GM13976 (cell line): Measurements from ENCODE around the gene CMC2.

ENCODE experiments used
- DNase-seq: peaks from one replicate; pipeline ENCODE4 v3.0.0; 2012; ENCODE audit warnings: low spot score
- in situ Hi-C: fragments of 300-500 bp; cut with MboI; formaldehyde crosslinking; loops from one replicate; pipeline ENCODE4 v1.12.0; 2022; ENCODE audit warnings: low sequenced_read_pairs, mixed read lengths, inconsistent platforms; ENCODE audit not compliant: unreplicated experiment
- TF ChIP-seq, protein P1 (sequence below): IDR thresholded peaks from 2 replicates; pipeline ENCODE4 v1.5.1; 2012; ENCODE audit warnings: borderline replicate concordance, mild to moderate bottlenecking; ENCODE audit not compliant: insufficient read depth; ENCODE audit errors: extremely low read depth, missing control alignments, control extremely low read depth

The CMC2 gene

DNA sequence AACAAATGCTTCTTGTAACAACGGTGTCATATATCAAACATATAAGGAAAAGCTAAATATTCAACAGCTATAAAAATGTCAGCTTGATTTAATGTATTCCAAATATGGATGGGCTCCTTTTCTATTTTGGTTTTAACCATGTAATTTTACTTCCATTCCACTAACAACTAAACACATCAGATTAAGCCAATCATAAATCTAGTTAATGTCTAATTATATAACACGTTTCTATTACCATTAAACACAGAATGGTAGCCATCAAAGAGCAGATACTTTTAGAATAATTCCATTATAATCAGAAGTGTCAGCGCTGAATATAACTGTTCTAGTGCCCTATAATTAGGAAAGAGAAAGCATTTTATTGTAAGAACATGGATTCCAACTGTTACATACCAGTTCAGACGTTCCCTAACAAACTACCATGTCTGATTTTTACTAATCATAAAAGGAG, 10.0 kb downstream of the CMC2 start:
- TF ChIP-seq, protein P1, sequence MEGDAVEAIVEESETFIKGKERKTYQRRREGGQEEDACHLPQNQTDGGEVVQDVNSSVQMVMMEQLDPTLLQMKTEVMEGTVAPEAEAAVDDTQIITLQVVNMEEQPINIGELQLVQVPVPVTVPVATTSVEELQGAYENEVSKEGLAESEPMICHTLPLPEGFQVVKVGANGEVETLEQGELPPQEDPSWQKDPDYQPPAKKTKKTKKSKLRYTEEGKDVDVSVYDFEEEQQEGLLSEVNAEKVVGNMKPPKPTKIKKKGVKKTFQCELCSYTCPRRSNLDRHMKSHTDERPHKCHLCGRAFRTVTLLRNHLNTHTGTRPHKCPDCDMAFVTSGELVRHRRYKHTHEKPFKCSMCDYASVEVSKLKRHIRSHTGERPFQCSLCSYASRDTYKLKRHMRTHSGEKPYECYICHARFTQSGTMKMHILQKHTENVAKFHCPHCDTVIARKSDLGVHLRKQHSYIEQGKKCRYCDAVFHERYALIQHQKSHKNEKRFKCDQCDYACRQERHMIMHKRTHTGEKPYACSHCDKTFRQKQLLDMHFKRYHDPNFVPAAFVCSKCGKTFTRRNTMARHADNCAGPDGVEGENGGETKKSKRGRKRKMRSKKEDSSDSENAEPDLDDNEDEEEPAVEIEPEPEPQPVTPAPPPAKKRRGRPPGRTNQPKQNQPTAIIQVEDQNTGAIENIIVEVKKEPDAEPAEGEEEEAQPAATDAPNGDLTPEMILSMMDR, result no peak
- in situ Hi-C loops, result no loop called here
- no peak for DNase-seq

DNA sequence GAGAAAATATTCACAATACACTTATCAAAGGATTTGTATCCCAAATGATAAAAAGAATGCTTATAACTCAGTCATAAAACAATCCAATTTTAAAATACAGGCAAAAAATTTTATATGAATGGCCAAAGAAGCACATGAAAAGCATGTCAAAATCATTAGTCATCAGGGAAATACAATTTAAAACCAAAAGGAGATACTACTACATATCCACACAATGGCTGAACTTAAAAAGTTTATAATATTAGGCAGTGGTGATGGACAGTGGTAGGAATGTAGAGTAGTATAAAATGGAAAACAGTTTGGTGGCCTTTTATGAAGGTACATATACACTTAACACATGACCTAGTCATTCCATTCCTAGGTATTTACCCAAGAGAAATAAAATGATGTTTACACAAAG, 12.2 kb downstream of the CMC2 start:
- no peak for DNase-seq
- in situ Hi-C loops, result no loop called here
- TF ChIP-seq, protein P1, result no peak

DNA sequence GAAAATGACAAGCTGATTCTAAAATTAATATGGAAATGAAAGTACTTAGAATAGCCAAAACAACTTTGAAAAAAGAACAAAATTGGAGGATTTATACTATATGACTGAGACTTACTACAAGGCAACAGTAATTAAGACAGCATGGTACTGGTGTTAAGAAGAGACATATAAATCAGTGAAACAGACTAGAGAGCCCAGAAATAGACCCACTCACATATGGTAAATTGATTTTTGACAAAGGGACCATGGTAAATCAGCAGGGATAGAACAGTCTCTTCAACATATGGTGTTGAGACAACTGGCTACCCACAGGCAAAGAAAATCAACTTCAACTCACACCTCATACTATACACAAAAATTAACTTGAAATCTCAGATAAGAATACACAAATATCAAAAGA, 12.9 kb downstream of the CMC2 start:
- TF ChIP-seq, protein P1, result no peak
- no peak for DNase-seq
- in situ Hi-C loops, result no loop called here

DNA sequence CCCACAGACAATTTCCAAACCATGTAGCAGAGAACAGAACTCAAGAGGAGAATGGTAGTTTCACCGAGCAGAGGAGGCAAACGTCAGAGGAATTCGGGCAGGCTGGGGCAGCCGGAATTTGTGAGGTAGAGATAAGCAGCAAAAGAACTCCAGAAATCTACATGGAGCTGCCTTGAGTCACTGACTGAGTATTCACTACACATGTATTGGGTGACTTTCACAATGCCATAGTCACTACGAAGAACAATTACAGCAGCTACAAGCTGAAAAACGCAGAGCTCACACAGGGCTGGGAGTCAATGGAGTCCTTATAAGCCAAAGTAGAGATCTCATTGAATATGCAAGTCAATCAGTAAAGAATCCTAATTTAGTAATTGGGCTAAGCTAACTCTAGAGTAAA, 13.4 kb downstream of the CMC2 start:
- in situ Hi-C loops, result no loop called here
- TF ChIP-seq, protein P1, result no peak
- DNase-seq, result no peak

DNA sequence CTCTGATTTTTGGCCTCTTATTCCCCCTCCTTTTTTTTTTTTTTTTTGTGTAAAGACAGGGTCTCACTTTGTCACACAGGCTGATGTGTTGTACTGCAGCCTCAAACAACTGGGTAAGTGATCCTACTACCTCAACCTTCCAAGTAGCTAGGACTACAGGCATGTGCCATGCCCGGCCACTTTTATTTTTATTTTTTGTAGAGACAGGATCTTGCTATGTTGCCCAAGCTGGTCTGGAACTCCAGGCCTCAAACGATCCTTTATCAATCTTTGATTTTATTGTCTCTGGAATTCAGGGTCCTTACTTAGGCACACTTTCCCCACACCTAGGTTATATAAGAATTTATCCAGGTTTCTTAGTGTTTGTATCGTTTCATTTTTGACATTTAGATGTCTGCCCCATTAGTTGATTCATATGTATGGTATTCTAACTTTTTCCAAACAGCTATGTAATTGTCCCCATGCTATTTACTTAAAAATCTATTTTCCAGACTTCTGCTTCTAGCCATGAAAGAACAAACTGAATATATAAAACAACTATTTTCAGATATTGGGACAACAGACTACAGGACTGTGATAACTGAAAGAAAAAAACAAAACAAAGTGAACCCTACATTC, 13.9 kb downstream of the CMC2 start:
- no peak for DNase-seq
- TF ChIP-seq, protein P1, result no peak
- in situ Hi-C loops, result no loop called here

DNA sequence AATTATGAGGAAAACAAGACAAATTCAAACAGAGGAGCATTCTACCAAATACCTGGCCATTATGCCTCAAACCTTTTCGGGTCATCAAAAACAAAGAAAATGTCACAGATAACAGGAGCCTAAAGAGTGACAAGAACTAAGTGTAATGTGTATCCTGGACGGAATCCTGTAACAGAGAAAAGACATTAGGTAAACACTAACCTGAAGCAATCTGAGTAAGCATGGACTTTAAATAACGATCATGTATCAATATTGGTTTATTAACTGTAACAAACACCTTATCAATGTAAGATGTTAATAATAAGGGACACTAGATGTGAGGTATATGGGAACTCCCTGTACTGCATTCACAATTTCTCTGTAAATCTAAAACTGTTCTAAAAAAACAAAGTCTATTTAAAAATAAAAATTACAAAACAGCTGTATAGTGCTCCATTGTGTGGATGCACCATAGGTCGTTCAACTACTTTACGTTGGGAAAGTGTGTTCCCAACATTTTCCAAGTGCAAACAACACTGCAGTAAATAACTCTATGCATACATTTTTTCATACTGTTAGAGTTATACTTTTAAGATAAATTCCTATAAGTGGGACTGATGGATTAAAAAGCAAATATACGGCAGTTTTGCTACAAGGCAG, 14.8 kb downstream of the CMC2 start:
- TF ChIP-seq, protein P1, result no peak
- DNase-seq, result no peak
- in situ Hi-C loops, result no loop called here
